Lower leg skin (tissue), 4 donors: ENCODE results near the gene NRXN3. TPM values are rescaled to one million over a fixed set of nuclear protein-coding genes. Genes with fewer than 3 reads are reported as not detected.
"Not testable (repeated sequence)": the region's sequence is repeated elsewhere in the genome, so short reads cannot be mapped to it uniquely, and the experiment has no call there.

ENCODE experiments used
- DNase-seq, 2 donors: peaks; one replicate each; pipeline ENCODE4 v3.0.0-alpha.2; 2019; ENCODE audit warnings: low spot score in 2 of 2
- H3K4me3 ChIP-seq: fragments of 200-600 bp; sonication (generic); 2 replicates; pipeline ENCODE4 v1.5.1; 2017; ENCODE audit warnings: mild to moderate bottlenecking, low read depth; ENCODE audit not compliant: poor library complexity, severe bottlenecking
- POLR2A ChIP-seq, 2 donors: fragments of 450-650 bp; IDR thresholded peaks; one replicate each; pipeline ENCODE4 v1.6.1; 2016 to 2017; ENCODE audit warnings: antibody characterized with exemption in 2 of 2, mild to moderate bottlenecking in 1 of 2, moderate library complexity in 1 of 2
- WGBS, 2 donors: methylation state at CpG; one replicate each; pipeline ENCODE4 v1.1.5; 2018; 5-methylcytosine and 5-hydroxymethylcytosine counted together
- intact Hi-C: fragments of 100-400 bp; cut with DNase I; formaldehyde crosslinking; loops from one replicate; pipeline ENCODE4 v1.15.0; 2023; ENCODE audit warnings: low total_unique reads
- total RNA-seq, 4 donors: library from RNA; depleted of rRNA; stranded (reverse); fragments of >200 nt; gene quantifications; one replicate each; pipeline ENCODE4 v1.1.0, GENCODE V29; 2016
- TF ChIP-seq, protein P1 (sequence below), 3 donors: fragments of 450-650 bp; IDR thresholded peaks; one replicate each; pipeline ENCODE4 v1.5.1; 2016; ENCODE audit warnings: antibody characterized with exemption in 3 of 3, mild to moderate bottlenecking in 3 of 3, moderate library complexity in 2 of 3

NRXN3 gene
- total RNA-seq, 4 donors from 2014 or later, result 0.61 to 2.4 (median 1.7) TPM

DNA sequence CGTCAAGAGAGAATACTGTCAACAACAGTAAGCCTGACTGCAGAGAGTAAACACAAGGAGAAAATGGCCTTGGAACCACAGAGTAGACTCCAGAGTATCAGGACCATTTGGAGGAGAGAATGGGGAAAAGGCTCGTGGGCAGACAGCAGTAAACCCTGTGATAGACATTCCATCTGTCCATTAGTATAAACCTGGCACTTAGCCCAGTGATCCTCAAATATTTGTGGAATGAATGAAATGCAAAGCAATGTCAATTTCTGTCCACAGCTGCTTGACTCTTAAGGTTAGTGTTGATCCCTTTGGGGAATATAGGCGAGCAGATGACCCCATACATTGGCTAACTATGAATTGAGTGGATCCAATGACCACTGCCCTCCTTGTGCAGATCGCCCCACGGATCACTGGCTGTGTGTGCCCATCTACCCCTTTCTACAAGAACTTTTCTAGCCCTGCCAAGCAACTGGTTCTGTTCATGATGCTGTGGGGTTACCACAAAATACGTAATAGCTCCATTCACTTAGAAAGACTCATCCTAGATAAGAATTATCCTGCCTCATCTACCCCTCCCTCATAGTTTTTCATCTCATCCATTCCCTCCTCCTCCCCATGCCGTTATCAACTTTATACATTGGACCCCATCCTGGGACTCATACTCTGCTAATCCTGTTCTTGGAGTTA, 846.8 kb downstream of the NRXN3 start:
- intact Hi-C loops, result no loop called here
- no peak overlapping the region for H3K4me3 ChIP-seq
- TF ChIP-seq POLR2A (IDR thresholded peaks at IDR 0.05), result no peak
- TF ChIP-seq, protein P1, sequence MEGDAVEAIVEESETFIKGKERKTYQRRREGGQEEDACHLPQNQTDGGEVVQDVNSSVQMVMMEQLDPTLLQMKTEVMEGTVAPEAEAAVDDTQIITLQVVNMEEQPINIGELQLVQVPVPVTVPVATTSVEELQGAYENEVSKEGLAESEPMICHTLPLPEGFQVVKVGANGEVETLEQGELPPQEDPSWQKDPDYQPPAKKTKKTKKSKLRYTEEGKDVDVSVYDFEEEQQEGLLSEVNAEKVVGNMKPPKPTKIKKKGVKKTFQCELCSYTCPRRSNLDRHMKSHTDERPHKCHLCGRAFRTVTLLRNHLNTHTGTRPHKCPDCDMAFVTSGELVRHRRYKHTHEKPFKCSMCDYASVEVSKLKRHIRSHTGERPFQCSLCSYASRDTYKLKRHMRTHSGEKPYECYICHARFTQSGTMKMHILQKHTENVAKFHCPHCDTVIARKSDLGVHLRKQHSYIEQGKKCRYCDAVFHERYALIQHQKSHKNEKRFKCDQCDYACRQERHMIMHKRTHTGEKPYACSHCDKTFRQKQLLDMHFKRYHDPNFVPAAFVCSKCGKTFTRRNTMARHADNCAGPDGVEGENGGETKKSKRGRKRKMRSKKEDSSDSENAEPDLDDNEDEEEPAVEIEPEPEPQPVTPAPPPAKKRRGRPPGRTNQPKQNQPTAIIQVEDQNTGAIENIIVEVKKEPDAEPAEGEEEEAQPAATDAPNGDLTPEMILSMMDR (IDR thresholded peaks at IDR 0.05), result no peak
- no peak for DNase-seq
- WGBS, 2 donors, result 73 to 75% methylated on average over 7 of the region's 7 CpGs

DNA sequence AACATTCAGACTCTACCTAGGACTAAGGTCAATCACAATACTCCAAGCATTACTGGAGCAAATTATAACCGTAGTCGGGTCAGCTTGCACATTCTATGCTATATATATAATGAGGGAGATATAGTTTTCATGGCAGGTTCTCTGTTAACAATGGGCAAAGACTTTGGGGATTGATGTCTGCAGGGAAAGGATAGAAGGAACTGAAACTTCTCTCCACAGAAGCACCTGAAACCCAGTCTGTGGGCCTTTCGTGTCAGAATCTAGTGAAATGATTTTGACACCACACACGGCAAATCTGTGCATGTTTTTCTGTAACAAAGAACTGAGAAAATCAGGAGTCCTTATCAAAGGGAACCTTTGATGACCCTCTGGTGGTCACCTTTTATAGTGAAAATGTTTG, 847.4 kb downstream of the NRXN3 start:
- 89 to 96% methylated on average over 4 of the region's 4 CpGs for WGBS, 2 donors

DNA sequence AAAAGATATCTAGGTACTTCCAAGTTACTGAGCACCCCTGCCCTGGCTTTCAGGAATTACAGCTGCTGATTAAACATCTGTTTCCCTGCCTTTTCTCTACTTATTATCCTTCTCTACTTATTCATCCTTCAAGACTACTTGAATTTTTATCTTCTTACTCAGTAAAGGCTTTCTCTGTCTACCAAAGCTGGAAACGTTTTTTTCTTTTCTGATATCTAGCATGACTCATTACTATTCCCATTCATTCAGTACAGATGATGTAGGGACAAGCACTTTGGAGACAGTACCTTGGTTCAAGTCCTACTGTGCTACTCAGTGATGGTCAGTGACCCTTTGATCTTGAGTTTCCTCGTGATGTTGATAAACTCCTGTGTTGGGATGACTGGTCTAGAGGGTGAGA, 848.7 kb downstream of the NRXN3 start:
- no peak for DNase-seq
- no peak overlapping the region for H3K4me3 ChIP-seq
- intact Hi-C loops, result no loop called here
- WGBS, 2 donors, result 52 to 55% methylated on average over 2 of the region's 2 CpGs
- TF ChIP-seq, protein P1 (IDR thresholded peaks at IDR 0.05), result no peak
- TF ChIP-seq POLR2A (IDR thresholded peaks at IDR 0.05), result no peak

More for the DNA sequence above, 847.4 kb downstream of the NRXN3 start:
- no peak overlapping the region for H3K4me3 ChIP-seq
- TF ChIP-seq, protein P1 (IDR thresholded peaks at IDR 0.05), result no peak
- no peak for TF ChIP-seq POLR2A (IDR thresholded peaks at IDR 0.05)
- intact Hi-C loops, result no loop called here
- DNase-seq, result no peak

DNA sequence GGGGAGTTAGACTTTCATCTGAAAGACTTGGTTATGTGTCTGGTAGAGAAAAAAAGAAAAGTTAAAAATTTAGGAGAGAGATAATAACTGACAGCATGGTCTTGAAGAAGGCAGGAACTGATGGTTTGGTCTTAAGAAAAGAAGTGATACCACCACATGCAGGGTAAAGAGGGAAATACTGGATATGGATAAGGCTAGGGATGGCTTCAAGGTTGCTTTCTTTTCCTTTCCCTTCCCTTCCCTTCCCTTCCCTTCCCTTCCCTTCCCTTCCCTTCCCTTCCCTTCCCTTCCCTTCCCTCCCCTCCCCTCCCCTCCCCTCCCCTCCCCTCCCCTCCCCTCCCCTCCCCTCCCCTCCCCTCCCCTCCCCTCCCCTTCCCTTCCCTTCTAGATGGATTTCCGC, 849.7 kb downstream of the NRXN3 start:
- DNase-seq, H3K4me3 ChIP-seq, intact Hi-C loops: not testable (repeated sequence)
- 82 to 93% methylated on average over 1 of the region's 1 CpG for WGBS, 2 donors

DNA sequence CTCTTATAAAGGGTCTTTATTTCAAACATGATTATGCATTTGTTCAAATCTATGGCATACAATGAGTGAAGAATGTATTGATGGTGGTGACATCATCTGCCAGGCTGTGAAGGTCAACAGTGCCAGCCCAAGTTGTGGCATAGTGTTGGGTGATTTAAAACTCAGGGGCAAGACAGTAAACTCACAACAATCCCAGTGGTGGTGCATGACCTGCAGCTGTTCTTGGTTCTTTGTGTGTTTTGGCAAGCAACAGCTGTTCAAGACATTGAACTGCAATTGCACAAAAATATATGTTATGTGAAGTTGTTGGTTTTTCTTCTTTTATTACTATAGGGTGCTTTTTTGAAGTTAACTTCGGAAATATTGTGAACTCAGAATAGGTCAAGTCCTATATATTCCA, 851.6 kb downstream of the NRXN3 start:
- TF ChIP-seq, protein P1 (IDR thresholded peaks at IDR 0.05), result no peak
- TF ChIP-seq POLR2A (IDR thresholded peaks at IDR 0.05), result no peak
- intact Hi-C loops, result no loop called here
- no peak overlapping the region for H3K4me3 ChIP-seq
- DNase-seq, result no peak
- WGBS, 2 donors, result 86 to 87% methylated on average over 1 of the region's 1 CpG

DNA sequence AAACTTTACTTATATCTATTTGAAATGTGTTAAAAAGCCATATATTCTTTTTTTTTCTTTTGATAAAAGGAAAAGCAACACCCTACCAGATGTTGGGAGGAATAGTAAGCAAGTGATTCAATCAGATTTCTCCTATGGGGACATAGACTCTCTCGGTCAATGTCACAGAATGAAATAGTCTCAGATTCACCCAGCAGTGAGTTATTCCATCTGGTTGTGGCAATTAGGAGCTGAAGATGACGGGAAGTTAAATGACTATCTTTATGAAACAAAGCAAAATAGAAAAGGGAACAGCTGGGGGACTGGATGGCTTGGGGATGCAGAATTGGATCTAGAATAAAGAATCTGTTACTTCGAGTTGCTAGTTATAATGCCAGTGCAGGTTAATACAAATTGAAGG, 857.0 kb downstream of the NRXN3 start:
- DNase-seq, result no peak
- WGBS, 2 donors, result 70 to 77% methylated on average over 3 of the region's 3 CpGs
- TF ChIP-seq, protein P1 (IDR thresholded peaks at IDR 0.05), result no peak
- TF ChIP-seq POLR2A (IDR thresholded peaks at IDR 0.05), result no peak
- intact Hi-C loops, result no loop called here
- no peak overlapping the region for H3K4me3 ChIP-seq
